Lower leg skin (tissue), 4 donors: ENCODE results near the gene CPVL. TPM values are rescaled to one million over a fixed set of nuclear protein-coding genes. Genes with fewer than 3 reads are reported as not detected.

ENCODE experiments used
- DNase-seq, 2 donors: peaks; one replicate each; pipeline ENCODE4 v3.0.0-alpha.2; 2019; ENCODE audit warnings: low spot score in 2 of 2
- H3K4me3 ChIP-seq: fragments of 200-600 bp; sonication (generic); 2 replicates; pipeline ENCODE4 v1.5.1; 2017; ENCODE audit warnings: mild to moderate bottlenecking, low read depth; ENCODE audit not compliant: poor library complexity, severe bottlenecking
- CTCF ChIP-seq, 3 donors: fragments of 450-650 bp; IDR thresholded peaks; one replicate each; pipeline ENCODE4 v1.5.1; 2016; ENCODE audit warnings: antibody characterized with exemption in 3 of 3, mild to moderate bottlenecking in 3 of 3, moderate library complexity in 2 of 3
- POLR2A ChIP-seq, 2 donors: fragments of 450-650 bp; IDR thresholded peaks; one replicate each; pipeline ENCODE4 v1.6.1; 2016 to 2017; ENCODE audit warnings: antibody characterized with exemption in 2 of 2, mild to moderate bottlenecking in 1 of 2, moderate library complexity in 1 of 2
- WGBS, 2 donors: methylation state at CpG; one replicate each; pipeline ENCODE4 v1.1.5; 2018; 5-methylcytosine and 5-hydroxymethylcytosine counted together
- intact Hi-C: fragments of 100-400 bp; cut with DNase I; formaldehyde crosslinking; loops from one replicate; pipeline ENCODE4 v1.15.0; 2023; ENCODE audit warnings: low total_unique reads
- total RNA-seq, 4 donors: library from RNA; depleted of rRNA; stranded (reverse); fragments of >200 nt; gene quantifications; one replicate each; pipeline ENCODE4 v1.1.0, GENCODE V29; 2016

CPVL gene
- total RNA-seq, 4 donors from 2014 or later, result 8.8 to 17.5 (median 12.6) TPM

- peak in 1 of 2 donors; percentile 67 for DNase-seq
- TF ChIP-seq CTCF (IDR thresholded peaks at IDR 0.05) (no peak), POLR2A (IDR thresholded peaks at IDR 0.05) (no peak)
- H3K4me3 ChIP-seq, result no peak overlapping the region
- intact Hi-C loops, result no loop called here
- WGBS, 2 donors, result 45 to 51% methylated on average over 4 of the region's 4 CpGs
Observed at GRCh38 chr7:28984631-28985030, 161.7 kb downstream of the CPVL start.

GRCh38 chr7:28984217-28984616 lies 162.1 kb downstream of the CPVL start:
- intact Hi-C loops, result no loop called here
- no peak for DNase-seq
- no peak overlapping the region for H3K4me3 ChIP-seq
- TF ChIP-seq CTCF (IDR thresholded peaks at IDR 0.05), result no peak
- no peak for TF ChIP-seq POLR2A (IDR thresholded peaks at IDR 0.05)

- no peak overlapping the region for H3K4me3 ChIP-seq
- TF ChIP-seq CTCF (IDR thresholded peaks at IDR 0.05) (no peak), POLR2A (IDR thresholded peaks at IDR 0.05) (no peak)
- DNase-seq, result no peak
- WGBS, 2 donors, result 69 to 77% methylated on average over 4 of the region's 4 CpGs
- intact Hi-C loops, result no loop called here
Observed at GRCh38 chr7:28983396-28984190, 162.7 kb downstream of the CPVL start.

- intact Hi-C loops, result no loop called here
- WGBS, 2 donors, result 53 to 66% methylated on average over 4 of the region's 4 CpGs
- TF ChIP-seq POLR2A (IDR thresholded peaks at IDR 0.05) (no peak), CTCF (IDR thresholded peaks at IDR 0.05) (no peak)
- no peak for DNase-seq
- H3K4me3 ChIP-seq, result no peak overlapping the region
Observed at GRCh38 chr7:28981161-28981465, 165.2 kb downstream of the CPVL start.

- no peak overlapping the region for H3K4me3 ChIP-seq
- 67 to 77% methylated on average over 8 of the region's 8 CpGs for WGBS, 2 donors
- intact Hi-C loops, result no loop called here
- DNase-seq, result no peak
- no peak for TF ChIP-seq CTCF (IDR thresholded peaks at IDR 0.05)
- TF ChIP-seq POLR2A (IDR thresholded peaks at IDR 0.05), result no peak
Observed at GRCh38 chr7:28980451-28981160, 165.7 kb downstream of the CPVL start.
